Upper lobe of left lung (tissue), 6 donors: Measurements from ENCODE around the gene KLF13. TPM values are rescaled to one million over a fixed set of nuclear protein-coding genes. Genes with fewer than 3 reads are reported as not detected.
A peak's percentile ranks its signal among the peaks of the same experiment; 100 is the strongest.

ENCODE experiments used
- ATAC-seq, 2 donors: fragments of 200-7000 bp; cut with Tn5 transposase; one replicate each; pipeline ENCODE4 v1.9.1; 2022; ENCODE audit warnings: mild to moderate bottlenecking in 2 of 2, moderate library complexity in 2 of 2; ENCODE audit not compliant: low FRiP score in 2 of 2
- DNase-seq, 2 donors: peaks; one replicate each; pipeline ENCODE4 v3.0.0-alpha.2; 2019 to 2020
- H3K27ac ChIP-seq, 4 donors: fragments of 200-600 bp; sonication (generic); one replicate each; pipeline ENCODE4 v1.5.1; 2016 to 2019
- H3K27me3 ChIP-seq, 4 donors: fragments of 200-600 bp; sonication (generic); one replicate each; pipeline ENCODE4 v1.5.1; 2017 to 2019
- H3K36me3 ChIP-seq, 4 donors: fragments of 200-600 bp; sonication (generic); one replicate each; pipeline ENCODE4 v1.5.1; 2016 to 2019
- H3K4me1 ChIP-seq, 4 donors: fragments of 200-600 bp; sonication (generic); one replicate each; pipeline ENCODE4 v1.5.1; 2018 to 2019
- H3K4me3 ChIP-seq, 4 donors: fragments of 200-600 bp; sonication (generic); one replicate each; pipeline ENCODE4 v1.5.1; 2017 to 2019; ENCODE audit warnings: mild to moderate bottlenecking in 2 of 4, moderate library complexity in 1 of 4
- H3K9me3 ChIP-seq, 4 donors: fragments of 200-600 bp; sonication (generic); one replicate each; pipeline ENCODE4 v1.5.1; 2018 to 2019
- CTCF ChIP-seq, 6 experiments: fragments of 450-650 bp in 4 of 6; fragments of 200-600 bp in 2 of 6; sonication (generic) in 2 of 6; IDR thresholded peaks; one replicate each; pipeline ENCODE4 v1.5.1; 2016 to 2019; ENCODE audit warnings: antibody characterized with exemption in 6 of 6
- EP300 ChIP-seq, 4 donors: sonication (generic); formaldehyde crosslinking; IDR thresholded peaks; one replicate each; pipeline ENCODE4 v1.5.1; 2017; ENCODE audit warnings: antibody characterized with exemption in 4 of 4, control low read depth in 2 of 4
- POLR2A ChIP-seq, 4 donors: fragments of 450-650 bp; IDR thresholded peaks; one replicate each; pipeline ENCODE4 v1.5.1; 2016 to 2017; ENCODE audit warnings: antibody characterized with exemption in 4 of 4, mild to moderate bottlenecking in 2 of 4
- POLR2AphosphoS5 ChIP-seq, 2 donors: sonication (generic); formaldehyde crosslinking; IDR thresholded peaks; one replicate each; pipeline ENCODE4 v1.5.1; 2017; ENCODE audit warnings: antibody characterized with exemption in 2 of 2
- WGBS, 2 donors: methylation state at CpG; one replicate each; pipeline ENCODE4 v1.1.5; 2017 to 2018; 5-methylcytosine and 5-hydroxymethylcytosine counted together
- total RNA-seq, 6 donors: library from RNA; depleted of rRNA in 4 of 6; stranded (reverse); fragments of >200 nt in 4 of 6; gene quantifications; one replicate each; pipeline versions ENCODE4 v1.1.0 to v1.2.1, GENCODE V29; 2016 to 2021
- donor health status: DM: no; HTN: no; CAD: no; lungs with moderate emphysema.
- donor health status: DM: no; HTN: yes; CAD: no; lungs with severe emphysema.

Gene KLF13
- total RNA-seq, 6 donors from 2014 or later: 103 to 231 (median 147) TPM

GRCh38 chr15:31309893-31310606 lies 16.6 kb upstream of the KLF13 start:
- DNase-seq: no peak
- Histone ChIP-seq H3K27me3 (no peaks in the 10 kb centered on the region), H3K4me3 (no peak overlapping the region), H3K9me3 (peaks cover 0 to 8% (median 3%) of the 10 kb centered on the region in 4 donors), H3K36me3 (no peaks in the 10 kb centered on the region), H3K27ac (no peak overlapping the region), H3K4me1 (peaks cover 5 to 9% (median 6%) of the 10 kb centered on the region in 4 donors)
- 78 to 86% methylated on average over 9 of the region's 9 CpGs for WGBS, 2 donors
- no peak for ATAC-seq
- no peak for TF ChIP-seq POLR2AphosphoS5 (IDR thresholded peaks at IDR 0.05)
- no peak for TF ChIP-seq POLR2A (IDR thresholded peaks at IDR 0.05)

DNA sequence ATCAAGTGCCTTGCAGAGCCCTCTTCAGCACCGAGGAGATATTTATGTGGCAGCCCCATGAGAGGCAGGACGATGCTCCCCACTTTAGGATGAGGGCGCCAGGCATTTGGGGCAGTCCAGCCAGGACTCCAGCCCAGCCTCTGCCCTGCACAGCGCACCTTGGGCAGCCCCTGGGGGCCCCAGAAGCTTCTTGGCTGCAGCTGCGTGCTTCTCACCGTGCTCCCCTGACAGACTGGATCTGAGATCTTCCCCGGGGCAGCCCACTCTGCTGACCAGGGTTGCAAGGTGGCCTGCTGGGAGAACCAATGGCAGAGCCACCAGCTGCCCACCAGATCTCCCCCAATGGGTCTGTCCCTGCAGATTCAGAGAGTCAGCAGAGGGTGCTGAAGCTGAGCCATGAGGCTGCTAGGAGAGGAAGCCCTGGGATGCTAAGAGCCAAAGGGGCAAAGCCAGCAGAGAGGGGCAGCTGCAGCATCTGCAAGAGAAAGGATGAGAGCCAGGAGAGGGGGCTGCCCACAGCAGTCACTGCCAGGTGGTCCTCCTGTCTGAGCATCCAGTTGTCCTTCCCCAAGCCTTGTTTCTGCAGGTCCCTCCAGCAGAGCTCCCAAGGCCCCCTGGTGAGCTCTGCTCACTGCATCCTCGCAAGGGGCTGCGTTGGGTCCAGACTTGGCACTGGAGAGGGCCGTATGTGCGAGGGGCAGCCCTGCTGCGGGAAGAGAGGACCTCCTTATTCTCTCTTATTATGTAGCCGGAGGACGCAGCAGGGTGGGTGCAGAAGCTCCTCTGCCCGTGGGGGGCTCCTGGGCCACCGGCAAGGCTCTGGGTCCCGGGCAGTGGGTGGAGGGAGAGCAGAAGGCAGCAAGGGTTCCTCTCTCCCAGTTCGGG lies 14.7 kb upstream of the KLF13 start:
- Histone ChIP-seq H3K27me3 (no peaks in the 10 kb centered on the region), H3K4me3 (no peak overlapping the region), H3K27ac (no peak overlapping the region), H3K9me3 (peaks cover 0 to 8% (median 3%) of the 10 kb centered on the region in 4 donors), H3K36me3 (no peaks in the 10 kb centered on the region), H3K4me1 (peaks cover 0 to under 1% (median under 1%) of the 10 kb centered on the region in 4 donors)
- WGBS, 2 donors: 94 to 95% methylated on average over 9 to 17 of the region's 18 CpGs
- DNase-seq: peak in 1 of 2 donors; percentile 60
- no peak for TF ChIP-seq POLR2A (IDR thresholded peaks at IDR 0.05)
- no peak for TF ChIP-seq CTCF (IDR thresholded peaks at IDR 0.05)
- no peak for TF ChIP-seq EP300 (IDR thresholded peaks at IDR 0.05)
- no peak for TF ChIP-seq POLR2AphosphoS5 (IDR thresholded peaks at IDR 0.05)
- peak in 1 of 2 donors; percentile 23 for ATAC-seq

- TF ChIP-seq EP300 (IDR thresholded peaks at IDR 0.05) (no peak), POLR2AphosphoS5 (IDR thresholded peaks at IDR 0.05) (no peak), POLR2A (IDR thresholded peaks at IDR 0.05) (no peak), CTCF (IDR thresholded peaks at IDR 0.05) (no peak)
- Histone ChIP-seq H3K4me3 (no peak overlapping the region), H3K27ac (no peak overlapping the region), H3K9me3 (peaks cover 0 to 8% (median 3%) of the 10 kb centered on the region in 4 donors), H3K27me3 (no peaks in the 10 kb centered on the region), H3K4me1 (no peaks in the 10 kb centered on the region), H3K36me3 (no peaks in the 10 kb centered on the region)
- DNase-seq (no peak), ATAC-seq (no peak)
Observed at GRCh38 chr15:31313223-31313622, 13.4 kb upstream of the KLF13 start.

DNA sequence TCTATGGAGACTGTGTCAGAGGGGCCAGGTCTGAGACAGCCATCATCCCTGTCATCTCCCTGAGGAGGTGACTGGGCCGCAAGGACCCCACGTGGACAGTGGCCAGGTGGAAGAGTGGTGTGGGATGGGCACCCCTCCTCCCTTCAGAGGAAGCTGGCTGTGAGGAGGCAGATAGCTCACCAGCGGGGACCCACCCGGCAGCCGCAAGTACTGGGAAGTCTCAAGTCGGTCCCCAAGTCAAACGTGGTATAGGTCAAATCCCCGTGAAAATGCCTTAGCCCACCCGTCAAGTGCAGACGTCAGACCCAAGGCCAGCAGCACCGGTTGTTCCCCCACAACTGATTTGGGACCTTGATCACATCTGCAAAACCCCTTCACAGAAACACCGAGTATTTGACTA lies 12.3 kb upstream of the KLF13 start:
- ATAC-seq (no peak), DNase-seq (no peak)
- Histone ChIP-seq H3K36me3 (no peaks in the 10 kb centered on the region), H3K4me3 (no peak overlapping the region), H3K27me3 (no peaks in the 10 kb centered on the region), H3K9me3 (peaks cover 0 to 8% (median 3%) of the 10 kb centered on the region in 4 donors), H3K4me1 (no peaks in the 10 kb centered on the region), H3K27ac (no peak overlapping the region)
- 84 to 88% methylated on average over 7 to 12 of the region's 12 CpGs for WGBS, 2 donors
- no peak for TF ChIP-seq EP300 (IDR thresholded peaks at IDR 0.05)
- TF ChIP-seq POLR2A (IDR thresholded peaks at IDR 0.05): no peak
- TF ChIP-seq CTCF (IDR thresholded peaks at IDR 0.05): no peak
- TF ChIP-seq POLR2AphosphoS5 (IDR thresholded peaks at IDR 0.05): no peak

DNA sequence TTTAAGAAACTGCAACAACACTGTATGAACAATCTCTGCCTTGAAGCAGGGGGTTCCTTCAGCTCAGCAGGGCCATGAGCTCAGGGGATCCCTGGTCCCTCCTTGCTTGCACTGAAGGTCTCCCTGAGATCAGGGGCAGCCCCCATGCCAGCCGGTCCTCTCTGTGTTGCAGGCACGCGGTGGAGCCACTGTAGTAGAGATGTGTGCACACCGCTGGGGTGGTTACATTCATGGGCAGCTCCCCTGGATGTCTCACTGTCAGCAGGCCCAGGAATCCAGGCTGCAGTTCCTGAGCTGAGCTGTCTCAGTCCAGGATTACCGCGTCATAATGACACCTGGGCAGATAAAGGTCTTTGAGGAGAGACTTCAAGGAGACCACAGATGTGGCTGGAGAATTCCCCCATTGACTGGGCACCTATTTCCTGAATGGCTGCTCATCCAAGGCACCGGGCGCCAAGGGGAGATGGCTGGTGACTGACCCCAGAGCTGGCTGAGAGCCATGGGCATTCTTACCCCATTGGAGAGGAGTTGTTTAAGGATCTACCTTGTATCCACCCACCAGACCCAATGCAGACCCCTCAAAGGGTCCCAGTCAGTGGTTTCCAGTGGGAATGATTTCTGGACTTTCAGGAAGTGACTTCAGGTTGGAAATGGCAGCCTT lies 10.4 kb upstream of the KLF13 start:
- no peaks in the 10 kb centered on the region for H3K4me1 ChIP-seq
- H3K4me3 ChIP-seq: no peak overlapping the region
- H3K9me3 ChIP-seq: peaks cover 0 to 8% (median 3%) of the 10 kb centered on the region in 4 donors
- no peak overlapping the region for H3K27ac ChIP-seq
- H3K27me3 ChIP-seq: no peaks in the 10 kb centered on the region
- WGBS, 2 donors: 96 to 100% methylated on average over 2 to 8 of the region's 8 CpGs
- no peak for DNase-seq
- TF ChIP-seq EP300 (IDR thresholded peaks at IDR 0.05): no peak
- no peak for TF ChIP-seq POLR2A (IDR thresholded peaks at IDR 0.05)
- no peak for TF ChIP-seq POLR2AphosphoS5 (IDR thresholded peaks at IDR 0.05)
- no peak for TF ChIP-seq CTCF (IDR thresholded peaks at IDR 0.05)
- H3K36me3 ChIP-seq: no peaks in the 10 kb centered on the region
- ATAC-seq: no peak
